IgD-negative memory B cell (primary cell): ENCODE data around the gene RACK1. TPM values are rescaled to one million over a fixed set of nuclear protein-coding genes. Genes with fewer than 3 reads are reported as not detected.
"Not testable (repeated sequence)": the region's sequence is repeated elsewhere in the genome, so short reads cannot be mapped to it uniquely, and the experiment has no call there.

Experiments
- H3K27ac Mint-ChIP-seq, 3 donors: one replicate each; pipeline ENCODE4 v1.8.0; 2020 to 2022; ENCODE audit warnings: mild to moderate bottlenecking in 3 of 3, mixed read lengths in 3 of 3, moderate library complexity in 1 of 3
- H3K27me3 Mint-ChIP-seq: one replicate; pipeline ENCODE4 v1.8.0; 2021; ENCODE audit warnings: mixed read lengths
- H3K36me3 Mint-ChIP-seq: one replicate; pipeline ENCODE4 v1.8.0; 2020; ENCODE audit warnings: mild to moderate bottlenecking, mixed read lengths
- H3K4me1 Mint-ChIP-seq, 3 donors: one replicate each; pipeline ENCODE4 v1.8.0; 2020 to 2022; ENCODE audit warnings: mixed read lengths in 3 of 3, mild to moderate bottlenecking in 1 of 3
- H3K4me3 Mint-ChIP-seq, 4 donors: one replicate each; pipeline ENCODE4 v1.8.0; 2020 to 2022; ENCODE audit warnings: mild to moderate bottlenecking in 4 of 4, mixed read lengths in 4 of 4, moderate library complexity in 3 of 4
- H3K9me3 Mint-ChIP-seq, 3 donors: one replicate each; pipeline ENCODE4 v1.8.0; 2020 to 2021; ENCODE audit warnings: mixed read lengths in 3 of 3, mild to moderate bottlenecking in 1 of 3
- polyA plus RNA-seq: library from polyadenylated mRNA; unstranded; fragments of 300-500 nt; fragmentation: Illumina TruSeq; gene quantifications from one replicate; pipeline ENCODE4 v1.2.3, GENCODE V29; 2021

RACK1 gene
- polyA plus RNA-seq = 2,243 TPM

DNA sequence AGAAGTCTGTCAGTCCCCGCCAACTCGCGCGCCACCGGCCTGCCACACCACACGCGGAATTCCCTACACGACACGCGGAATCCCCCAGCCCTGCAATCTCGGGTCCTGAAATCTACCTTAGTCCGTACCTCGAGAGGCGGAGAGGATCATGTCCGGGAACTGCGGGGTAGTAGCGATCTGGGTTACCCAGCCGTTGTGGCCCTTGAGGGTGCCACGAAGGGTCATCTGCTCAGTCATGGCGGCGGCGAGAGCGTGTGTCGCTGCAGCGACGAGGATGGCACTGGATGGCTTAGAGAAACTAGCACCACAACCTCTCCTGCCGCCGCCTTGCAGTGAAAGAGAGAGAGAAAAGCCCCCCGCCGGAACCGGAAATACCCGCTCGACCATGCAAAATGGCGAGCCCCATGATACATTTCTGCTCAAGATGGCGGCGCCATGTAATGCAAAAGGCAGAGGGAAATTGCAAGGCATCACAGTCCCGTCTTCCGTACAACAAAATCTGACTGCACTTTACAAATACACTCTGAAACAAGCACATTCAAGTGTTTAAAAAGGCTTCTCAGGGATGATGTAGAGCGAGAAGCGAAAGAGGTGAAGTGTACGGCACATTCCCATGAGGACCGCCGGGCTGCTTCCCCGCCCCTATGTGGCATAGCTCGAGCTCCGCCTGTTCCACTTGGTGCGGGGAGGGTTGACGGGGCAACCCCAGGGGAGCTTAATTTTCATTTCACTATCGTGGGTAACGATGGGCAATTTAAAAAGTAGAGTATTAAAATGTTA lies at the start of gene RACK1:
Gene RACK1 (minus strand): TSS at position 343 of the 780 bp plus-strand sequence. CDS start 106 bp downstream, at position 237.
- no peaks in the 10 kb centered on the region for H3K9me3 Mint-ChIP-seq
- H3K4me3 Mint-ChIP-seq = peak within 1 kb of the TSS; percentile 92 to 99 (median 98)
- peaks cover 3% of the 10 kb centered on the region for H3K36me3 Mint-ChIP-seq
- H3K4me1 Mint-ChIP-seq = peaks cover 31 to 46% (median 32%) of the 10 kb centered on the region in 3 donors
- H3K27ac Mint-ChIP-seq = peak within 1 kb of the TSS; percentile 90 to 99 (median 91)
- no peaks in the 10 kb centered on the region for H3K27me3 Mint-ChIP-seq

DNA sequence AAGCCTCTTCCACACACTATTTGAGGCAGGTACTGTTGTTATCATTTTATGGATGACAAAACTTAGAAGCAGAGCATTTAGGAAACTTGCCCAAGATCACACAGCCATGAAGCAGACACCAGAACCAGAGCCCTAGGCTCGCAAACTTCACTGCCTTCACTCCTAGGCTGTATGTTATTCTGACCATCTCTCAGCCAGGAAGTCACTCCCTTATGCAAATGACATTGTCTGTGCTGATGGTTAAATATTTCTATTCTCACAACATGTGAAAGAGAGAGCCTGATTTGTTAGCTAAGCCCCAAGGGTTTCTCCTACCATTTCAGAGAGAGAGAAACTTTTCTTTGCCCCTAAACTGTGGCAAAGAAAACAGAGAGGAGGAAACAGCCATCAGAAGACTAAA lies 43.6 kb upstream of the RACK1 start:
- H3K36me3 Mint-ChIP-seq, H3K9me3 Mint-ChIP-seq, H3K27me3 Mint-ChIP-seq: not testable (repeated sequence)
- Mint-ChIP-seq H3K4me1 (peaks cover 18 to 23% (median 20%) of the 10 kb centered on the region in 3 donors), H3K27ac (peak overlapping the region; percentile 49 to 87 (median 87)), H3K4me3 (peak overlapping the region; percentile 22 to 91 (median 65))

DNA sequence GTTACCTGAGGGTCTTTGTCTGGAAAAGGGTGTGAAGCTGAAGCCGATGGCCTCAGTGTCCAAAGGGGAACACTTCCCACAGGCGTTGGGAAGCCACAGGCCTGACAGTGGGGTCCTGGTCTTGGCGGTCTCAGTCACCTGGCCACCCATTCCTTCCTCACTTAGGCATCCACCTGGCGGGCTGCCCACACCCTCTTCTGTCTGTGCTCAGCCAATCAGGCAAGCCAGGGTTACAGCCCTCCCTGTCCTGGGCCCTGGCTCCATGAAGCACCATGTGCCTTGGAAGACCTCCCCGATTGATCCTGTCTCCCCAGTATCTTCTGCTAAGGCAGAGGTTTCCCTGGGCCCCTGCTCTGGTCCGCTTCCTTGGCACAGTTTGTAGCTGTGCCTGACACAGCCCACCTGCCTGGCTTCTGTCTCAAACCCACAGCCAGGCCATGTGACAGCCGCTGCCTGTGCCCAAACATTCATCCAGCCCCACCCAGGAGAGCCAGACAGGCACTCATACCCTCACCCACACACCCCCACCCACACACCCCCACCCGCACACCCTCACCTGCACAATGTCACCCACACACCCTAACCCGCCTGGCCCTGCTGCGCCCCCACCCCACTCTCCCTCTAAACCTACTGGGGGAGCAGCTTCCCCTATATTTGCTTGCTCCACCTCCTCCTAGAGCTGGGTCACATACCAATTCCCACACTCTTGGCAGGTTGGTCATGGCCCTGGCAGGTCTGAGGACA lies 42.4 kb upstream of the RACK1 start:
- H3K36me3 Mint-ChIP-seq, H3K27me3 Mint-ChIP-seq, H3K9me3 Mint-ChIP-seq: not testable (repeated sequence)
- H3K27ac Mint-ChIP-seq = peak overlapping the region in 1 of 3 donors; percentile 87
- H3K4me3 Mint-ChIP-seq = peak overlapping the region in 2 of 4 donors; percentile 39 to 91
- peaks cover 18 to 23% (median 23%) of the 10 kb centered on the region in 3 donors for H3K4me1 Mint-ChIP-seq

DNA sequence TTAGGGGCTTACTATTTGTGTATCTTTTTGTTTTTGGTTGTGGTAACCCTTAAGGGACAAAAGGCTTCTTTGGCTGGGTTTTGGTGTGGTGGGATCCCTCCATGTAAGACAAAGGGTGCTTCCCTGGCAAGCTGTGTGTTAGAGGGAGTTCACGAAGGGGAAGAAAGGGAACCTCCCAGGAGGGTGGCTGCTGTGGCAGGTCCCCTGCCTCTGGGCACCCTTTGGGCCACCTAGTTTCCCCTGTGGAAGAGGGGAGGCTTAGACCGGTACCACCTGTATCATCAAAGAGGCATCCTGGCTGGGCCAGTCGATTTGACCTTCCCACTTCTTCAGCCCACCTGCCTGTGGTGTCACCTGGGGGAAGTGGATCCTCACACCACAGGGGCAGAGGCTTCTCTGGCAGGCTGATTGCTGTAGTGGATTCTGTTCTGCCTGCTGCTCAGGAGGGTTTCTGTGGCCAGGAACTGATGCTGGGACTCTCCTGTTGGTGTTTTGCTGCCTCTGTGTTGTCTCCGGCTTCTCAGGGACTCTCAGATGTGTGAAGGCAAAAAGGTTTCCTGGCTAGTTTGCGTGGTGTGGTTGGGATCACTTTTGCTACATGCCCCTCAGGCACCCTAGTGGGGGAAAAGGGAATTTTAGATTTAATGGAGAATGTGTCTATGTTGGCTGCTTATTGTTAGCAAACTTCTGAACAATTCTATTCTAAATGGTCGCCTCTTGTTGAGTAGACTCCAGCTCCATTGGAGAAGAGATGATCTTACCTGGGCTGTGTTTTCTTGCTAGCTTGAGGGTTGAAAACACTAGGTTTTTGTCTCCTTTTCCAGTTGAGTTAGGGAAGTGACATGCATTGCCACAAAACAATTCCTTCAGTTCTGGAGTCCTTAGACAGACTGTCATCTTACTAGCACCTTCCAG lies 40.4 kb upstream of the RACK1 start:
- H3K4me1 Mint-ChIP-seq = peaks cover 18 to 23% (median 23%) of the 10 kb centered on the region in 3 donors
- not testable (repeated sequence) for H3K4me3 Mint-ChIP-seq, H3K27me3 Mint-ChIP-seq, H3K27ac Mint-ChIP-seq, H3K36me3 Mint-ChIP-seq, H3K9me3 Mint-ChIP-seq

DNA sequence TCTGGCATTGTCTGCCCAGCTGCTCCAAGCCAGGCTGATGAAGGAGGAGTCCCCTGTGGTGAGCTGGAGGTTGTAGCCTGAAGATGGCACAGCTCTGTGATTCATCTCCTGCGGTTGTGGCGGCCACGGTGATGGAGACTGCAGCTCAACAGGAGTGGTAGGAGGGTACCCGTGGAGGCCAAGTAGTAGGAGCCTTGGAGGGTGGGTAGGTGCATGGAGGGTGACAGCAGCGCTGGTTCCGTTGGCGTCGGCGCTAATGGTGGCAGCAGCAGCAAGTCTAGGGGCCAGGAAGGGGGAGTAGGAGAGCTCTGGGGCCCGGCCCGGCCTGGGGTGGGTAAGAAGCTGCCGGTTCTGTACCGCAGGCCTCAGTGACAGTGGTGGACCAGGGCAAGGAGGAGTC lies 39.6 kb upstream of the RACK1 start:
- Mint-ChIP-seq H3K4me3 (no peak overlapping the region), H3K27ac (no peak overlapping the region), H3K4me1 (peaks cover 18 to 23% (median 23%) of the 10 kb centered on the region in 3 donors), H3K9me3 (no peaks in the 10 kb centered on the region), H3K36me3 (no peaks in the 10 kb centered on the region), H3K27me3 (no peaks in the 10 kb centered on the region)

DNA sequence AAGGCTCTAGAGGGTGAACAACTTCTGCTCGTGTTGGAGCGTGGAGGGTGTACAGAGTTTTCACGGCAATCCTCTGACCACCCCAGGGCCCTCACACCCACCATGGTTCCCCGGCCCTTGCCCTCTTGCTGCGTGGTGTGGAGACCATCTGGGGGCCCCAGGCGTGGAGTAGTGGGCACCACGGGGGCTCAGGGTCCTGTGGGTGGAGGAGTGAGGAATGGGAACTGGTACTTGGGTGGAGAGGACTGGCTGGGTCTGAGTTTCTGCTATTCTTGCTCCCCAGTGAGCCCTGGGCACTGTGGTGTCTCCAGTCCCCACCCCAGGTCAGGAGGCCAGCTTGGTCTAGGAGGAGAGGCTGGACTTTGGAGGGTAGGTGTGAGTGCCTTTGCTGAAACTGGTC lies 39.2 kb upstream of the RACK1 start:
- Mint-ChIP-seq H3K27me3 (no peaks in the 10 kb centered on the region), H3K27ac (no peak overlapping the region), H3K36me3 (no peaks in the 10 kb centered on the region), H3K9me3 (no peaks in the 10 kb centered on the region), H3K4me1 (peaks cover 14 to 19% (median 19%) of the 10 kb centered on the region in 3 donors), H3K4me3 (no peak overlapping the region)

DNA sequence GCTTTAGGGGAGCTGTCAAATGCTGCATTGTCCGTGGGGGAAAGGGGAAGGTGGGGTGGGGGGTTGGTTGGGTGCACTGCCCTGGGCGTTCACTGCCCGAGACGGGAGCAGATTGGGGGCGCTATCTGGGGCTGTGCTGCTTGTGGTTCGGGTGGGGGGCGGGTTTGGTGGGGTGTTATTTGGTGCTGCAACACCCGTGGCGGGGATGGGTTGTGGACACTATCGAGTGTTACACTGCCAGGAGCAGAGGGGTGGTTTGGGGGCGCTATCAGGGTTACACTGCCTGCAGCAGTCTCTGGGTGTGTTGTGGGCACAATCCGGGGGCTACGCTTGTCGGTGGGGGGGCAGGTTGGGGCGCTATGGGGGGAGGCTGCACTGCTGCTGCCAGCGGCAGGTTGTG lies 38.7 kb upstream of the RACK1 start:
- not testable (repeated sequence) for H3K9me3 Mint-ChIP-seq, H3K27ac Mint-ChIP-seq, H3K27me3 Mint-ChIP-seq, H3K4me3 Mint-ChIP-seq, H3K36me3 Mint-ChIP-seq
- H3K4me1 Mint-ChIP-seq = peaks cover 10 to 14% (median 14%) of the 10 kb centered on the region in 3 donors

DNA sequence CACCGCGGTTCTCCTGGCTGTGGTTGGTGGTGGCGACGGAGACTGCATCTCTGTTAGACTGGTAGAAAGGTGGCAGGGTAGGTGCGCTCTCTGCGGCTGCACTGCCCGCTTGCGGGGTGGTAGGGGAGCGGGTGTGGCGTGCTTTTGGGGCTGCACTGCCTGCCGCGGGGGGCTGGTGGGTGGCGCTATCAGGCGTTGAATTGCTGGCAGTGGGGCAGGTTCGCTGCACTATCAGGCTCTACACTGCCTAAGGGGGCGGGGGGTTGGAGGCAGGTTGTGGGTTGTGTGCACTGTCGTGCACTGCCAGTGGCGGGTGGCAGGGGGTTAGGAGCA lies 38.2 kb upstream of the RACK1 start:
- no peaks in the 10 kb centered on the region for H3K9me3 Mint-ChIP-seq
- no peak overlapping the region for H3K4me3 Mint-ChIP-seq
- H3K4me1 Mint-ChIP-seq = peaks cover 5 to 10% (median 9%) of the 10 kb centered on the region in 3 donors
- no peaks in the 10 kb centered on the region for H3K27me3 Mint-ChIP-seq
- peak overlapping the region in 1 of 3 donors; percentile 43 for H3K27ac Mint-ChIP-seq
- H3K36me3 Mint-ChIP-seq = no peaks in the 10 kb centered on the region

DNA sequence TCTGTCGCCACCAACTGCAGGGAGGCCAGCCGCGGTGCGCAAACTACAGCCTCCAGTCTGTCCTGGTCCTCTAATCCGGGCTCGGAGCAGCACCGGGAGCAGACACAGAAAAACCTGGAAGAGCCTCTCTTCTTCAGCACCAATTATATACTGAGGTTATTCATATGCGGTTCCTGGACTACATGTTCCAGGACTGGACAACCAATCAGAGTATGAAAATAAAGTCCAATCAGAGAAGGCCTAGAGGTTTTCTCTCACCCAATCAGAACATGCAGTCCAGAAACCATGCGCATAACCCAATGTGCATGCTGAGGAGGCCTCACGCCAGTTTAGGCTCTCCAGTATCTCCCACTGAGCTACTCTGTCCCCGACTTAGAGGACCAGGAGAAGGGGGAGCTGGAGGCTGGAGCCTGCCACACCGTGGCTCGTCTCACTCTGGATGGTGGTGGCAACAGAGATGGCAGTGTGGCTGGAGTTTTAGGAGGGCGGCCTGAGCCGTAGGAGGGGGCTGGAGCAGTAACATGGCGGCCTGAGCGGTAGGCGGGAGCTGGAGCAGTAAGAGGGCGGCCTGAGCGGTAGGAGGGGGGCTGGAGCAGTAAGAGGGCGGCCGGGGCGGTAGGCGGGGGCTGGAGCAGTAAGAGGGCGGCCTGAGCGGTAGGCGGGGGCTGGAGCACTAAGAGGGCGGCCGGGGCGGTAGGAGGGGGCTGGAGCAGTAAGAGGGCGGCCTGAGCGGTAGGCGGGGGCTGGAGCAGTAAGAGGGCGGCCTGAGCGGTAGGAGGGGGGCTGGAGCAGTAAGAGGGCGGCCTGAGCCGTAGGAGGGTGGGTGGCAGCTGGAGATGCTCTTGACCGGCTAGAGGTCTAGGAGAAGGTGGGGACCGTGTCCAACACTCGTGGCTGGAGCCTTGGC lies 37.6 kb upstream of the RACK1 start:
- Mint-ChIP-seq H3K27me3 (no peaks in the 10 kb centered on the region), H3K36me3 (no peaks in the 10 kb centered on the region), H3K4me1 (peaks cover 0 to 5% (median 4%) of the 10 kb centered on the region in 3 donors), H3K27ac (peak overlapping the region in 1 of 3 donors; percentile 43), H3K9me3 (no peaks in the 10 kb centered on the region), H3K4me3 (no peak overlapping the region)

DNA sequence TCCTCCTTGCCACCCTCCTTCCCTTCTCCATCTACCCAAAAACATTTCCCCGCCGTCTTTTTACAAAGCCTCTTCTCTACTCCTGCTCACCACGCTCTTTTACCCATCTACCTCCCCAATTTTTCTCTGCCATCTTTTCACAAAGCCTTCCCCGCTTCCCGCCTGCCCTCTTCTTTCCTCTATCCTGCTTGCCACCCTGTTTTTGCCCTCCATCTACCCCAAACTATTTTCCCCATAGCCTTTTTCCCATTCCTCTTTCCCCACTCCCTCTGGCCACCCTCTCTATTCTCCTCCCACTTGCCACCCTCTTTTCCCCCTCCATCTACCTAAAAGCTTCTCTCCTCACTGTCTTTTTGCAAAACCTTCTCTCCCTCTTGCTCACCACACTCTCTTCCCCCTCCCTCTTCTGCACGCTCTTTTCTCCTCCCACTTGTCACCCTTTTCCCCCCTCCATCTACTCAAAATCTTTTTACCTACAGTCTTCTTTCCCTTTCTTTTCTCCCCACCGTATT lies 36.6 kb upstream of the RACK1 start:
- Mint-ChIP-seq H3K4me1 (peaks cover 0 to 5% (median 2%) of the 10 kb centered on the region in 3 donors), H3K36me3 (no peaks in the 10 kb centered on the region), H3K9me3 (no peaks in the 10 kb centered on the region), H3K27ac (no peak overlapping the region), H3K27me3 (no peaks in the 10 kb centered on the region), H3K4me3 (no peak overlapping the region)

DNA sequence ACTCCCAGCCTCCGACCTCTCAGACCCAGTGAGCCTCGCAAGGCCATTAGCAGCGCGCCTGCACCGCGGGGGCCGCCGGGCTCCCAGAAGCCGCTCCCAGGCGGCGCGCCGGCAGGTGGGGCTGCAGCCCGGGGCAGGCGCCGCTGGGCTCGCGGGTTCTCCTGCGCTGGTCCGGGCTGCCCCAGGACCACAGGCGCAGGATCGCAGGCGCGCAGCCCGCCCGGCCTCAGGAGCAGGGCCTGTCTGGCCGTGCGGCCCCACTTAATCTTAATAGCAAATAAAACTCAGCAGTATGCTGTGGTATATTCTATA lies 29.7 kb upstream of the RACK1 start:
- H3K4me3 Mint-ChIP-seq = peak overlapping the region in 1 of 4 donors; percentile 44
- H3K27ac Mint-ChIP-seq, H3K4me1 Mint-ChIP-seq, H3K27me3 Mint-ChIP-seq, H3K9me3 Mint-ChIP-seq, H3K36me3 Mint-ChIP-seq: not testable (repeated sequence)

DNA sequence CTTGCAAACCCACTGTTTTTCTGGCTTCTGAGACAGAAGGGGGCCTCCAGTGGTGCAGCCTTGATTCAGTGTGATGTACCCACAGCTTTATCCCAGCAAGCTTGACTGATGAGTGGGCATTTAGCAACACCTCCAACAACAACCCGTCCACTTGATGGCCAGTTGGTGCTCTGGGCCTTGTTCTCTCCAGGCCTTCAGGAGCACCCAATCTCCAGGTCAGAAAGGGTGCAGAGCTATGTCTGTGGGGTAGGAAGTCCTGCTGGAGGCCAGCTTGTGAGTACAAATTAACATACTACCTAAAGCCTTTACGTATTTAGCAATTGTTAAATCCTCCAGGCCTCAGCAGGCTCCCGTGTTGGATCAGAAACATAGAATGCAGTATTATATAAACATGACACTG lies 27.4 kb upstream of the RACK1 start:
- Mint-ChIP-seq H3K36me3 (no peaks in the 10 kb centered on the region), H3K9me3 (no peaks in the 10 kb centered on the region), H3K27ac (no peak overlapping the region), H3K4me1 (no peaks in the 10 kb centered on the region), H3K4me3 (no peak overlapping the region), H3K27me3 (no peaks in the 10 kb centered on the region)

DNA sequence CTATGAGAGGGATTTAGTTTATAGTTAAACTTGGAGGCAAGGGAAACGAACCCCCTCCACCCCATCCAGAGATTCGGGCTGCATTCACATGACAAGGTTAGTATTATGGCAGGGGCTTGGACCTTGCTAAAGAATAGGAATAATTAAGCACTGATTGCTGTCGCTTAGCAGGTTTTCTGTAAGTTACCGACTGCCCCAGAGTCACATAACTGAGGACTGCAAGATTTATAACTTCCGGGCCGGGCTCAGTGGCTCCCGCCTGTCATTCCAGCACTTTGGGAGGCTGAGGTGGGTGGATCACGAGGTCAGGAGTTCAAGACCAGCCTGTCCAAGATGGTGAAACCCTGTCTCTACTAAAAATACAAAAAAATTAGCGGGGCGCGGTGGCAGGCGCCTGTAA lies 24.2 kb upstream of the RACK1 start:
- H3K36me3 Mint-ChIP-seq, H3K4me3 Mint-ChIP-seq, H3K4me1 Mint-ChIP-seq, H3K27ac Mint-ChIP-seq, H3K27me3 Mint-ChIP-seq, H3K9me3 Mint-ChIP-seq: not testable (repeated sequence)

DNA sequence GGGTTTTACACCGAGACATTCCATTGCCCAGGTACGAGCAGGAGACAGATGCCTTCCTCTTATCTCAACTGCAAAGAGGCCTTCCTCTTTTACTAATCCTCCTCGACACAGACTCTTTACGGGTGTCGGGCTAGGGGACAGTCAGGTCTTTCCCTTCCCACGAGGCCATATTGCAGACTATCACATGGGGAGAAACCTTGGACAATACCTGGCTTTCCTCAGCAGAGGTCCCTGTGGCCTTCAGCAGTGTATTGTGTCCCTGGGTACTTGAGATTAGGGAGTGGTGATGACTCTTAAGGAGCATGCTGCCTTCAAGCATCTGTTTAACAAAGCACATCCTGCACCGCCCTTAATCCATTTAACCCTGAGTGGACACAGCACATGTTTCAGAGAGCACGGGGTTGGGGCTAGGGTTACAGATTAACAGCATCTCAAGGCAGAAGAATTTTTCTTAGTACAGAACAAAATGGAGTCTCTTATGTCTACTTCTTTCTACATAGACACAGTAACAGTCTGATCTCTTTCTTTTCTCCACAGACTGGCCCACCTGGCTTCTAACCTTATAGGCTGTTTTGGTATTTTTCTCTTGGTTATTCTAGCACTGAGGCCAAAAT lies 23.7 kb upstream of the RACK1 start:
- peak overlapping the region in 1 of 4 donors; percentile 20 for H3K4me3 Mint-ChIP-seq

More for the DNA sequence above, 23.7 kb upstream of the RACK1 start:
- not testable (repeated sequence) for H3K9me3 Mint-ChIP-seq, H3K36me3 Mint-ChIP-seq, H3K4me1 Mint-ChIP-seq, H3K27me3 Mint-ChIP-seq
- H3K27ac Mint-ChIP-seq = peak overlapping the region in 1 of 3 donors; percentile 71
